K562 (cell line): Measurements from ENCODE around the gene SMG9. TPM values are rescaled to one million over a fixed set of nuclear protein-coding genes. Genes with fewer than 3 reads are reported as not detected.

Source experiments
- ARID3A ChIP-seq: IDR thresholded peaks from 2 replicates; pipeline ENCODE4 v1.6.1; 2012; ENCODE audit warnings: low read depth, low read length, improper control_type of control experiment, borderline replicate concordance
- BRF2 ChIP-seq: IDR thresholded peaks from 3 replicates; pipeline ENCODE4 v1.6.1; 2011; ENCODE audit warnings: borderline replicate concordance, mild to moderate bottlenecking; ENCODE audit not compliant: insufficient read length, insufficient read depth
- CBX1 ChIP-seq: sonication (generic); IDR thresholded peaks from 2 replicates; pipeline ENCODE4 v1.6.1; 2016; ENCODE audit warnings: antibody characterized with exemption, low read depth, mild to moderate bottlenecking
- CBX8 ChIP-seq: fragments of 200-600 bp; sonication (generic); IDR thresholded peaks from 2 replicates; pipeline ENCODE4 v1.6.1; 2012; ENCODE audit warnings: borderline replicate concordance, mixed run types, low read depth, mild to moderate bottlenecking, moderate library complexity, mixed read lengths, low read length, control low read depth, inconsistent platforms; ENCODE audit not compliant: poor library complexity, severe bottlenecking; ENCODE audit errors: extremely low read depth
- CHCHD3 ChIP-seq: fragments of 250-450 bp; sonication (Bioruptor Pico); IDR thresholded peaks from 2 replicates; pipeline ENCODE4 v2.1.2; 2022; ENCODE audit warnings: mild to moderate bottlenecking
- CXXC5 ChIP-seq: fragments of 250-450 bp; sonication (Bioruptor Pico); IDR thresholded peaks from 2 replicates; pipeline ENCODE4 v1.8.0; 2022; ENCODE audit warnings: inconsistent platforms, mild to moderate bottlenecking, moderate library complexity
- EHMT2 ChIP-seq: fragments of 450-650 bp; IDR thresholded peaks from 2 replicates; pipeline ENCODE4 v1.6.1; 2018; ENCODE audit warnings: antibody characterized with exemption
- GATAD2A ChIP-seq: fragments of 450-650 bp; IDR thresholded peaks from 2 replicates; pipeline ENCODE4 v1.6.1; 2017
- GTF2B ChIP-seq: IDR thresholded peaks from 2 replicates; pipeline ENCODE4 v1.6.1; 2011; ENCODE audit not compliant: insufficient read length; ENCODE audit errors: extremely low read depth
- KAT8 ChIP-seq: fragments of 450-650 bp; IDR thresholded peaks from 2 replicates; pipeline ENCODE4 v1.6.1; 2016; ENCODE audit warnings: low read depth, mild to moderate bottlenecking
- KDM5B ChIP-seq: fragments of 200-600 bp; sonication (generic); IDR thresholded peaks from 2 replicates; pipeline ENCODE4 v1.6.1; 2012; ENCODE audit warnings: low read depth, mild to moderate bottlenecking, moderate library complexity, low read length, control low read depth, inconsistent platforms; ENCODE audit not compliant: insufficient replicate concordance
- KHSRP ChIP-seq: fragments of 450-650 bp; IDR thresholded peaks from 2 replicates; pipeline ENCODE4 v1.6.1; 2017
- KLF10 ChIP-seq: fragments of 250-450 bp; sonication (Bioruptor Pico); IDR thresholded peaks from 2 replicates; pipeline ENCODE4 v1.6.1; 2021; ENCODE audit warnings: matching md5 sums
- MECOM ChIP-seq: fragments of 250-450 bp; sonication (Bioruptor Pico); IDR thresholded peaks from 2 replicates; pipeline ENCODE4 v1.8.0; 2022; ENCODE audit warnings: inconsistent platforms
- MITF ChIP-seq: IDR thresholded peaks from 2 replicates; pipeline ENCODE4 v1.6.1; 2014; ENCODE audit warnings: antibody characterized with exemption
- PHF21A ChIP-seq: fragments of 450-650 bp; IDR thresholded peaks from 2 replicates; pipeline ENCODE4 v1.6.1; 2017; ENCODE audit warnings: low read depth, borderline replicate concordance
- RBM25 ChIP-seq: fragments of 200-400 bp; formaldehyde crosslinking; IDR thresholded peaks from 2 replicates; pipeline ENCODE4 v1.6.1; 2018; ENCODE audit warnings: low read length, low read depth, moderate library complexity; ENCODE audit not compliant: severe bottlenecking
- SMC3 ChIP-seq: conservative IDR thresholded peaks from 2 replicates; pipeline ENCODE4 v1.6.1; 2011; ENCODE audit warnings: low read depth, low read length, improper control_type of control experiment; ENCODE audit not compliant: insufficient read depth
- TRIM28 ChIP-seq: fragments of 450-650 bp; IDR thresholded peaks from 2 replicates; pipeline ENCODE4 v1.6.1; 2017
- ZBTB49 ChIP-seq: sonication (generic); formaldehyde crosslinking; IDR thresholded peaks from 2 replicates; pipeline ENCODE4 v1.8.0; 2022; ENCODE audit warnings: missing genetic modification reagents, mild to moderate bottlenecking, borderline replicate concordance
- ZNF121 ChIP-seq: sonication (generic); formaldehyde crosslinking; conservative IDR thresholded peaks from 2 replicates; pipeline ENCODE4 v1.8.0; 2022; ENCODE audit warnings: missing genetic modification reagents
- ZNF224 ChIP-seq: sonication (generic); formaldehyde crosslinking; IDR thresholded peaks from 2 replicates; pipeline ENCODE4 v1.8.0; 2022; ENCODE audit warnings: mild to moderate bottlenecking, missing genetic modification reagents
- ZNF316 ChIP-seq: fragments of 450-650 bp; IDR thresholded peaks from 2 replicates; pipeline ENCODE4 v1.6.1; 2016
- ZNF551 ChIP-seq: fragments of 250-450 bp; sonication (Bioruptor Pico); IDR thresholded peaks from 2 replicates; pipeline ENCODE4 v1.5.0; 2021; ENCODE audit warnings: mild to moderate bottlenecking, moderate library complexity
- ZSCAN29 ChIP-seq: fragments of 450-650 bp; IDR thresholded peaks from 2 replicates; pipeline ENCODE4 v1.6.1; 2017
- polyA plus RNA-seq, 8 experiments: library from polyadenylated mRNA; depleted of rRNA in 4 of 8; stranded (reverse) in 5 of 8; unstranded in 3 of 8; fragments of >200 nt; fragmentation: Nextera tagmentation in 2 of 8; fragmentation: Illumina TruSeq in 1 of 8; extraction: Ambion mirVana in 2 of 8; extraction: Trizol in 1 of 8; gene quantifications; 2 replicates each; pipeline versions ENCODE4 v1.2.1 to v1.2.3, GENCODE V29; 2011 to 2014; ENCODE audit warnings: inconsistent platforms in 1 of 8, missing spikeins in 1 of 8
- total RNA-seq, 7 experiments: library from RNA; depleted of rRNA in 6 of 7; stranded (reverse); fragments of >200 nt in 6 of 7; fragmentation: Illumina TruSeq in 2 of 7; extraction: Trizol in 2 of 7; gene quantifications; 2 replicates each; pipeline versions ENCODE4 v1.2.1 to v1.2.3, GENCODE V29; 2011 to 2021; ENCODE audit warnings: low replicate concordance in 1 of 7

SMG9 gene
- total and polyA plus RNA-seq, 9 of the 15 experiments (the other 6 are each of a cell fraction or from before 2014, with no cell fraction given): 1.7 to 79.7 (median 40.2) TPM

GRCh38 chr19:43789029-43789428 is 34.3 kb upstream of the SMG9 start (continued):
- TF ChIP-seq ZBTB49 (CRISPR knock-in tag) (no peak), CBX8 (no peak), ARID3A (no peak), SMC3 (no peak), MECOM (CRISPR knock-in tag) (no peak), ZNF224 (CRISPR knock-in tag) (peak; percentile 34; the same call in 1 of the 2 replicates), GTF2B (no peak), ZSCAN29 (no peak), KLF10 (CRISPR knock-in tag) (no peak), TRIM28 (no peak), ZNF551 (CRISPR knock-in tag) (no peak), RBM25 (no peak), EHMT2 (peak; percentile 100), BRF2 (no peak), KAT8 (no peak), PHF21A (0 out of 2 replicates have a peak, but pooled peaks have one; percentile 19), KDM5B (no peak), CHCHD3 (CRISPR knock-in tag) (no peak), GATAD2A (no peak), MITF (no peak), KHSRP (no peak), ZNF316 (no peak), CBX1 (no peak), ZNF121 (CRISPR knock-in tag) (no peak), CXXC5 (CRISPR knock-in tag) (peak; percentile 64)
